GM21786 (cell line): ENCODE measurements around the gene NDC80.
A peak's percentile ranks its signal among the peaks of the same experiment; 100 is the strongest.
"Not testable (repeated sequence)": the region's sequence is repeated elsewhere in the genome, so short reads cannot be mapped to it uniquely, and the experiment has no call there.

Experiments
- ATAC-seq: cut with Tn5 transposase; IDR thresholded peaks from one replicate; pipeline ENCODE4 v1.9.1; 2021; ENCODE audit not compliant: unreplicated experiment

Gene NDC80

GRCh38 chr18:2617401-2617998 lies 46.1 kb downstream of the NDC80 start:
- no peak for ATAC-seq

DNA sequence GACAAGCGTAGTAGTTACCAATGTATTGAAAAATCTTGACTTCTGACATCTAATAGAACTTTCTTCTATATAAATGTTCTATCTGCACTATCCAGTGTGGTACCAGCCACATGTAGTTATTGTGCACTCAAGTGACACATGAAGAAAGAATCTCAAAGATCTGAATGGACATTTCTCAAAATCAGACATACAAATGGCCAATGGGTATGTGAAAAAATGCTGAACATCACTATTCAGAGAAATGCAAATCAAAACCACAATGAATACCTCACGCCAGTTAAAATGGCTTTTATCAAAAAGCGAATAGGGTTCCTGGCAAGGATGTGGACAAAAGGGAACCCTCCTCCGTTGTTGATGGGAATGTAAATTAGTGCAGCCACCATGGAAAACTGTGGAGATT lies 46.7 kb downstream of the NDC80 start:
- no peak for ATAC-seq

DNA sequence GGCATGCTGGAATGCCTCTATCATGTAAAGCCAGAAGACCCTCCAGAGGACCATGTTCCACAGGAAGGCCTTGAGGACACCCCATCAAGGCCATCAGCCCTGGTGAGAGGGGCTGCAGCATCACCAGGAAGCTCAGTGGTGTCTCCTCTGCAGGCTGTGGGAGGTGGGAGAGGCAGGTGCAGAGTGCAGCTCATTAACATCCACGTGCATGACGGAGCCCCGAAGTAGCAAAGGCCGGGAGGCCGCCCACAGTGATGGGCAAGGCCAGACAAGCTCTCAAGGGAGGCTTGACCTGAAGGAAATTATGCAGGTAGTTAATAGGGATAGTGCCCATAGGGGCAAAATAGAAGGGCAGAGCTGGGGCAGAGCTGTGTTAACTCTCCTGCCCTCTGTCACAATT lies 53.9 kb downstream of the NDC80 start:
- no peak for ATAC-seq

GRCh38 chr18:2627821-2628276 lies 56.5 kb downstream of the NDC80 start:
- ATAC-seq, result no peak

- ATAC-seq, result no peak
Measured at GRCh38 chr18:2629003-2629402, 57.6 kb downstream of the NDC80 start.

GRCh38 chr18:2635586-2635985 lies 64.2 kb downstream of the NDC80 start:
- ATAC-seq, result no peak

DNA sequence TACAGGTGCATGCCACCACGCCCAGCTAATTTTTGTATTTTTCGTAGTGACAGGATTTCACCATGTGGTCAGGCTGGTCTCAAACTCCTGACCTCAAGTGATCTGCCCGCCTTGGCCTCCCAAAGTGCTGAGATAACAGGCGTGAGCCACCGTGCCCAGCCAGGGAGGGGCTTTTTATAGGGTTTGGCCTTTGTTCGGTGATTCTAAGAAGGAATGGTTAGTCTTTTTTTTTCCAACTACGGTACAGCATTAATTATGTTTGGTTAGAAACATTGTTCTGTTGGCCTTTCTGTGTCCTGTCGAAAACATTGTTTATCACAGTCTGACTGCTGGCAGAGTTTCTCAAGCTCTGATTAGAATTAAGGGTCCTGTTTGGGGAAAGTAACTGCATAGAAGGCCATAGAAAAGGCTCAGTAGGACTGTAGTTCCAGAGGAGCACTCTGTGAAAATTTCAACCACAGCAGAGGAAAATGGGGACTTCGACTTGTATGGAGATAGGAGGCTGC lies 64.8 kb downstream of the NDC80 start:
- peak; percentile 16 for ATAC-seq

DNA sequence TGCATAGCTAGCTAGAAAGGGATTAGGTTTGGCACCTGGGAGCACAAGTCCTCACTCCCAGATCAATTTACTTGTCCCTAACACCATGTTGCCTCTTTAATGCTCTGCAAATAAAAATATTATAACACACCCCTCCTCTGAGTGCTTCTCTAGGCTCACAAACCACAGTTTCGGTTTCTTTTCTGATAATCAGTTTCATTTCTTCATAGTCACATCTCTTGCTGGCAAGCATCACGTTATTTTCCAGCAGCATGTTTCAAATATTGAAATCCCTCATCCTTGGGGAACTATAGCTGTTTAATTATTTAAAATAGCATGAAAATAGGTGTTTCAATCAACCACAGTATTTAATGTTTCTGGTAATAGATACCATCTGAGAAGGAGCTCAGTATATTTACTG lies 70.3 kb downstream of the NDC80 start:
- ATAC-seq, result peak; percentile 67

- no peak for ATAC-seq
Measured at GRCh38 chr18:2642771-2643170, 71.4 kb downstream of the NDC80 start.

- ATAC-seq, result no peak
Measured at GRCh38 chr18:2644535-2644934, 73.2 kb downstream of the NDC80 start.

- no peak for ATAC-seq
Measured at GRCh38 chr18:2651981-2652380, 80.6 kb downstream of the NDC80 start.

DNA sequence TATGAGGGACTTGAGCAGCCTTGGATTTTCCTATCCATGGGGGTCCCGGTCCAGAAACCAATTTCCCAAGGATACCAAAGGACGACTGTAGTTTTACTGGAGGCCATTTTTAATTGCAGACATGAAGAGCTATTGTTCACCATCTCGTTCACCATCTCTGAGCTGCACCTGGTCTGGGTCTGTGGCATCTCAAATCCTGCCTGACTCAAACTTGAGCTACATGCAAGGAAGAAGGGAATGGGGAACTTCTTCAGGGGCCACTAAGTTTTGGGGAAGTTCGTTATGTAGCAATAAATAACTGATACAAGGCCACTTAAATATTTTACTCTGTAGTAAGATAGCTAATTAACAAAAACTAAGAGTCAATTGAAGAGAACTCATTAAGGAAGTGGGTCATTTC lies 82.1 kb downstream of the NDC80 start:
- no peak for ATAC-seq

GRCh38 chr18:2654169-2654927 lies 83.0 kb downstream of the NDC80 start:
- no peak for ATAC-seq

- ATAC-seq, result peak; percentile 23
Measured at GRCh38 chr18:2654928-2655177, 83.5 kb downstream of the NDC80 start.

DNA sequence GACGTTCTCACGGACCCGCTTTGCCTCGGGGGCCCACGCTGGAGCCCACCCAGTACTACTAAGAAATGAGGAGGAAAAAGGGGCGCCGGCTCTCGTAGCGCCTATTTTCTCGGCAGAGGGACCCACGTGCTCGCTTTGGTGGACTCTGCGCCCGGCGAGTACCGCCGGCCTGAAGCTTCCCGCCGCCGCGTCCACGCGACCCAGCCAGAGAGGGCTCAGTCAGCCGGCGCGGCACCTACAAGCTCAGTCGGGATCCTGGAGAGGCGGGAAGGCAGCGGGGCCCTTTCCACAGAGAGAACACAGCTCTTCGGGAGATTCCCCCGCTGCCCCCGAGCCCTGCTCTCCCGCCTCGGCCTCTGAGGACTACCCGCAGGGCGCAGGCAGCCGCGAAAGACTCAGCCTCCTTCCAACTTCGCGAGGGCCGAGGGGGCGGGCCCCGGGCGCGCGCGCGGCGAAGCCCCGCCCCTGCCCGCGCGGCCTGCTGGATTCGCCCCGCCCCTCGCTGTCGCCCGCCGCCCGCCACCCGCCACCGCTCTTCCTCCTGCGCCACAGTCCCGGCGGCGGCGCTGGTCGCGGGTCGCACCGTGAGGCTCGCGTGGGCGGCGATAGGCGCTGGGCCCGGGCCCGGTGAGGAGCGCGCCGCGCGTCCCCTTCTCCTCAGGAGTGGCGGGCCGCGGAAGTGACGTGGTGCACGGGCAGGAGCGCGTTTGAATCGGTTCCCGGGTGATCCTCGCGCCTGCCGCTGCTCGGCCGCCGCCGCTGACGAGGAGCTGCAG lies 84.0 kb downstream of the NDC80 start, which contains the start of gene SMCHD1:
Gene SMCHD1, plus strand, starts transcription at position 549 of the 776 bp plus-strand sequence. CDS start 350 bp downstream, outside the sequence.
- ATAC-seq, result peak; percentile 58

- peak; percentile 16 for ATAC-seq
Measured at GRCh38 chr18:2655954-2656236, 84.5 kb downstream of the NDC80 start.

- no peak for ATAC-seq
Measured at GRCh38 chr18:2656237-2656980, 85.1 kb downstream of the NDC80 start.

DNA sequence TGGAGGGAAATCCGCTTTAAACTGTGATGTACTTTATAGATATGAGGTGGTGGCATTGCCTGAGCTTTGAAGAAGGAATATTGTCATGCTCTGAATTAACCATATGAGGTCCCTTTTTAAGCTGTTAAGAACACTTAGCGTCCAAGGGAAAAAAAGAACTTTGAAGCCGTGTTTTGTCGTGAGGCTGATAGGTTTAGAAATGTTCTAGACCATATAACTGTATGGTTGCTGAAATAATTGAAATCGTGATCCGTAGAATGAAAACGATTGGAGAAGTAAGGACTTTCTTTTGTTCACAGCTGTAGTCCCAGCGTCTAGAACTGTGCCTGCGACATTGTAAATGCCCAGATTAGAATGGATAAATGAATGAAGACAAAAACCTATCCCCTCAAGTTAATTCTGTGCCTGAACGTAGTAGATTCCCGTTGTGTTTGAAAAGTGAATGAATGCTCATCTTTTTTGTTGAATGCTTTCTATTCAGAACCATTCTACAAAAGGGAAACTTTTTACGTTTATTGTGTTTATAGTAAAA lies 85.7 kb downstream of the NDC80 start:
- no peak for ATAC-seq

GRCh38 chr18:2657788-2658458 lies 86.6 kb downstream of the NDC80 start:
- no peak for ATAC-seq

- not testable (repeated sequence) for ATAC-seq
Measured at GRCh38 chr18:2660849-2661248, 89.5 kb downstream of the NDC80 start.

GRCh38 chr18:2662288-2662687 lies 90.9 kb downstream of the NDC80 start:
- ATAC-seq, result not testable (repeated sequence)
